Smooth muscle cell (in vitro differentiated cells): Measurements from ENCODE around the gene GGTA1. TPM values are rescaled to one million over a fixed set of nuclear protein-coding genes. Genes with fewer than 3 reads are reported as not detected.

Source experiments
- DNase-seq: peaks from one replicate; lab custom pipeline; 2025; ENCODE audit not compliant: unreplicated experiment; lab: John Stamatoyannopoulos, UW
- H2AFZ ChIP-seq: fragments of 200-600 bp; sonication (generic); 2 replicates; pipeline ENCODE4 v1.6.0; 2016; ENCODE audit warnings: antibody characterized with exemption, low read depth, mild to moderate bottlenecking
- H3F3A ChIP-seq: fragments of 200-600 bp; sonication (generic); 2 replicates; pipeline ENCODE4 v1.6.0; 2017; ENCODE audit warnings: antibody characterized with exemption, low read depth
- H3K27ac ChIP-seq: fragments of 200-600 bp; sonication (generic); 2 replicates; pipeline ENCODE4 v1.5.1; 2016; ENCODE audit warnings: low read depth, mild to moderate bottlenecking
- H3K27me3 ChIP-seq: fragments of 200-600 bp; sonication (generic); 2 replicates; pipeline ENCODE4 v1.6.1; 2016; ENCODE audit warnings: low read depth, mild to moderate bottlenecking
- H3K36me3 ChIP-seq: fragments of 200-600 bp; sonication (generic); 2 replicates; pipeline ENCODE4 v1.5.1; 2016; ENCODE audit warnings: low read depth
- H3K4me1 ChIP-seq: fragments of 200-600 bp; sonication (generic); 2 replicates; pipeline ENCODE4 v1.5.1; 2016; ENCODE audit warnings: low read depth
- H3K4me2 ChIP-seq: fragments of 200-600 bp; sonication (generic); 2 replicates; pipeline ENCODE4 v1.6.0; 2016; ENCODE audit warnings: mild to moderate bottlenecking
- H3K4me3 ChIP-seq: fragments of 200-600 bp; sonication (generic); 2 replicates; pipeline ENCODE4 v1.5.1; 2016; ENCODE audit warnings: mild to moderate bottlenecking
- H3K79me2 ChIP-seq: fragments of 200-600 bp; sonication (generic); 2 replicates; pipeline ENCODE4 v1.6.0; 2016; ENCODE audit warnings: low read depth, mild to moderate bottlenecking
- H3K9ac ChIP-seq: fragments of 200-600 bp; sonication (generic); 2 replicates; pipeline ENCODE4 v1.6.0; 2016; ENCODE audit warnings: low read depth
- H3K9me3 ChIP-seq: fragments of 200-600 bp; sonication (generic); replicated peaks from 2 replicates; pipeline ENCODE4 v1.5.1; 2016; ENCODE audit warnings: low read depth
- H4K20me1 ChIP-seq: fragments of 200-600 bp; sonication (generic); 2 replicates; pipeline ENCODE4 v1.6.0; 2016; ENCODE audit warnings: low read depth
- WGBS: methylation state at CpG from one replicate; pipeline ENCODE4 v1.1.7; 2016; ENCODE audit warnings: low lambda C conversion rate; 5-methylcytosine and 5-hydroxymethylcytosine counted together
- polyA plus RNA-seq: library from polyadenylated mRNA; unstranded; fragments of >200 nt; fragmentation: Nextera tagmentation; extraction: Ambion mirVana; gene quantifications from 2 replicates; pipeline ENCODE4 v1.2.1, GENCODE V29; 2016
- total RNA-seq: library from RNA; depleted of rRNA; stranded (reverse); fragments of >200 nt; gene quantifications from 2 replicates; pipeline ENCODE4 v1.2.3, GENCODE V29; 2014
- TF ChIP-seq, protein P1 (sequence below): fragments of 200-600 bp; sonication (generic); IDR thresholded peaks from 2 replicates; pipeline ENCODE4 v1.5.1; 2017; ENCODE audit warnings: borderline replicate concordance, mild to moderate bottlenecking, antibody characterized with exemption; ENCODE audit not compliant: insufficient read depth, poor library complexity, severe bottlenecking

The GGTA1 gene
- total and polyA plus RNA-seq, 2 experiments from 2014 or later: 0.22 to 0.38 TPM

DNA sequence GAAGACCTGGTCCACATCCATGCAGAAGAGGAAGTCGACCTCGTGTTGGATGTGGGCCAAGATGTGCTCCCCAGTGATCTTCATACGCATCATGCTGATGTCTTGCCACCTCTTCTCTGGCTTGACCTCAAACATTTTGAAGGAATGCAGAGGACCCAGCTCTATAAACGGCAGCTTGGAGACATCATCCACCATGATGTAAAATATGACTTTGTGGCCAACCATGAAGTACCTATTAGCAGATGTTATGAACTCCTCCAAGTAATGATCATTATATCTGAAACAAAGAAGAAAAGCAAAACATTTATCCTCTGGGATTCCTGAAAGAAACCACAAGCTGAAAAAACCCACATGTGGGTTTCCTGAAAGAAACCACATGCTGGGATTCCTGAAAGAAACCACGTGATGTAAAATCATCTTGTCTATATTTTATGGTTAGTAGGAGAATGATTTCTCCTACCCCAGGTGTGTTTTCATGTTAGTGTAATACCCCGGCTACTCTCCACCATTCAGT lies 52.3 kb downstream of the GGTA1 start:
- H3K9me3 ChIP-seq: no peaks in the 10 kb centered on the region
- H3K27ac ChIP-seq: no peak overlapping the region
- no peak overlapping the region for H3K9ac ChIP-seq
- no peak overlapping the region for H2AFZ ChIP-seq
- TF ChIP-seq, protein P1, sequence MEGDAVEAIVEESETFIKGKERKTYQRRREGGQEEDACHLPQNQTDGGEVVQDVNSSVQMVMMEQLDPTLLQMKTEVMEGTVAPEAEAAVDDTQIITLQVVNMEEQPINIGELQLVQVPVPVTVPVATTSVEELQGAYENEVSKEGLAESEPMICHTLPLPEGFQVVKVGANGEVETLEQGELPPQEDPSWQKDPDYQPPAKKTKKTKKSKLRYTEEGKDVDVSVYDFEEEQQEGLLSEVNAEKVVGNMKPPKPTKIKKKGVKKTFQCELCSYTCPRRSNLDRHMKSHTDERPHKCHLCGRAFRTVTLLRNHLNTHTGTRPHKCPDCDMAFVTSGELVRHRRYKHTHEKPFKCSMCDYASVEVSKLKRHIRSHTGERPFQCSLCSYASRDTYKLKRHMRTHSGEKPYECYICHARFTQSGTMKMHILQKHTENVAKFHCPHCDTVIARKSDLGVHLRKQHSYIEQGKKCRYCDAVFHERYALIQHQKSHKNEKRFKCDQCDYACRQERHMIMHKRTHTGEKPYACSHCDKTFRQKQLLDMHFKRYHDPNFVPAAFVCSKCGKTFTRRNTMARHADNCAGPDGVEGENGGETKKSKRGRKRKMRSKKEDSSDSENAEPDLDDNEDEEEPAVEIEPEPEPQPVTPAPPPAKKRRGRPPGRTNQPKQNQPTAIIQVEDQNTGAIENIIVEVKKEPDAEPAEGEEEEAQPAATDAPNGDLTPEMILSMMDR: no peak
- H3F3A ChIP-seq: no peaks in the 10 kb centered on the region
- H3K4me2 ChIP-seq: no peak overlapping the region
- no peaks in the 10 kb centered on the region for H3K36me3 ChIP-seq
- H3K4me3 ChIP-seq: no peak overlapping the region
- H3K79me2 ChIP-seq: no peaks in the 10 kb centered on the region
- H4K20me1 ChIP-seq: no peaks in the 10 kb centered on the region
- DNase-seq: no peak
- H3K27me3 ChIP-seq: peaks cover 18% of the 10 kb centered on the region
- H3K4me1 ChIP-seq: peaks cover 9% of the 10 kb centered on the region
- 51% methylated on average over 6 of the region's 6 CpGs for WGBS

DNA sequence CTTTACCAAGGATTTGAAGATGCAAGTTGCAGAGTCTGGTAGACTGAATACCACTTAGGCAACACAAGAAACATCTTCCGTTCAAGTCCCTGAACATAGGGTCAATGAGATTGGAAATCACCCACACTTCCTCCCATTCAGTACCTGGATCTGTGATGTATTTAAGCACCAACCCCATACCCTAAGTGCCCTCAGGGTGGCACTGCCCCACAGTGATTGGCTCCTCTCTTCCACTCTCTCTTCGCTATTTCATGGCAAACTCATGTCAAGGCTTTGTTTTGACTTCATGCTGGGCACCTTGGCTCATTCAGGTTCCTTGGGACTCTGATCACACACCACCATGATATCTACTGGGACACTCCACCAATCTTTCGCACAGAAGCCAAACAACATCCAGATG lies 53.7 kb downstream of the GGTA1 start:
- Histone ChIP-seq H3K36me3 (no peaks in the 10 kb centered on the region), H3K4me2 (no peak overlapping the region), H3K79me2 (no peaks in the 10 kb centered on the region), H3K4me1 (peaks cover 9% of the 10 kb centered on the region), H3K4me3 (no peak overlapping the region), H3K27ac (no peak overlapping the region), H3K9me3 (no peaks in the 10 kb centered on the region), H3K9ac (no peak overlapping the region), H2AFZ (no peak overlapping the region), H4K20me1 (no peaks in the 10 kb centered on the region), H3F3A (no peaks in the 10 kb centered on the region), H3K27me3 (peaks cover 18% of the 10 kb centered on the region)
- TF ChIP-seq, protein P1: no peak
- DNase-seq: no peak
- 88% methylated on average over 3 of the region's 3 CpGs for WGBS

- no peak overlapping the region for H3K27ac ChIP-seq
- no peaks in the 10 kb centered on the region for H3F3A ChIP-seq
- H3K27me3 ChIP-seq: peaks cover 18% of the 10 kb centered on the region
- no peak overlapping the region for H3K4me2 ChIP-seq
- WGBS: 96% methylated on average over 7 of the region's 7 CpGs
- TF ChIP-seq, protein P1: no peak
- H3K9ac ChIP-seq: no peak overlapping the region
- no peak overlapping the region for H3K4me3 ChIP-seq
- H3K4me1 ChIP-seq: no peaks in the 10 kb centered on the region
- no peaks in the 10 kb centered on the region for H3K36me3 ChIP-seq
- H3K79me2 ChIP-seq: no peaks in the 10 kb centered on the region
- no peak overlapping the region for H2AFZ ChIP-seq
- H3K9me3 ChIP-seq: no peaks in the 10 kb centered on the region
- no peaks in the 10 kb centered on the region for H4K20me1 ChIP-seq
- no peak for DNase-seq
Observed at GRCh38 chr9:121443981-121444380, 55.7 kb downstream of the GGTA1 start.

DNA sequence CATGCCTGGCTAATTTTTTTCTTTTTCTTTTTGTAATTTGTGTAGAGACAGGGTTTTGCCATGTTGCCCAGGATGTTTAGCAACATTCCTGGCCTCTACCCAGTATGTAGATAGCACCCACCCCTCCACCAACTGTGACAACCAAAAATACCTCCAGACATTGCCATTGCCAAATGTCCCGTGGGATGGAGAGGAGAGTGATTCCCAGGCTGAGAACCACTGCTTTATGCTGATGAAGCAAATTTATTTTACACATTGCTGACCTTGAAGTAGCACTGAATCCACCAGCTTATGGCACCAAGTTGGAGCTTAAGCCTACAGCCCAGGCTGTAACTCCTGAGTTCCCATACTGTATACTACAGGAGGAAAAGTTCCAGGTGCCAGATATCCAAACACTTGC lies 58.5 kb downstream of the GGTA1 start:
- Histone ChIP-seq H3K27ac (no peak overlapping the region), H4K20me1 (no peaks in the 10 kb centered on the region), H3K4me1 (no peaks in the 10 kb centered on the region), H3K79me2 (no peaks in the 10 kb centered on the region), H2AFZ (no peak overlapping the region), H3K4me2 (no peak overlapping the region), H3F3A (no peaks in the 10 kb centered on the region), H3K9me3 (no peaks in the 10 kb centered on the region), H3K9ac (no peak overlapping the region), H3K27me3 (peaks cover 18% of the 10 kb centered on the region), H3K4me3 (no peak overlapping the region), H3K36me3 (no peaks in the 10 kb centered on the region)
- WGBS: 73% methylated on average over 1 of the region's 1 CpG
- no peak for DNase-seq
- TF ChIP-seq, protein P1: no peak
